ENCODE data around the gene PAM16.

The PAM16 gene

GRCh38 chr16:4293181-4293716, 57.9 kb downstream of the PAM16 start:
- DNase-seq: no peak

DNA sequence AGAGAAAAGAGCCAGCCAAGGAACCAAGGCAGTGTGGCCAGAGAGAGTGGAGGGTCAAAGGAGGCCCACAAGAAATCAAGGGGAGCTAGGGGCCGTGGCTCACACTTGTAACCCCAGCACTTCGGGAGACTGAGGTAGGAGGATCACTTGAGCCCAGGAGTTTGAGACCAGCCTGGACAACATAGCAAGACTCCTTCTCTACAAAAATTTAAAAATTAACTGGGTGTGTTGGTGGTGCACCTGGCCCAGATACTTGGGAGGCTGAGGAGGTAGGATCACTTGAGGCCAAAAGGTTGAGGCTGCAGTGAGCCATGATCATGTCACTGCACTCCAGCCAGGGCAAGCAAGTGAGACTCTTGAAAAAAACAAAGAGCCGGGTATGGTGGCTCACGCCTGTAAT, 59.4 kb downstream of the PAM16 start:
- no peak for DNase-seq
